ENCODE data around the gene NTF4. TPM values are rescaled to one million over a fixed set of nuclear protein-coding genes. Genes with fewer than 3 reads are reported as not detected.

The NTF4 gene
- total and polyA plus RNA-seq, 2 of the 4 experiments (the other 2 are of a cell fraction) = 0.09 to 0.18 TPM

- no peak overlapping the region for H4K8ac ChIP-seq (ENCODE audit: low read depth in 2 of 2, low read length in 2 of 2)
- no peak overlapping the region for H2AK5ac ChIP-seq (ENCODE audit: low read depth, low read length)
- WGBS, 2 experiments (ENCODE audit: extremely low coverage in 2 of 2, insufficient read length in 1 of 2) = no CpG with 5 or more reads among the region's 4 CpGs
- no peak overlapping the region for H4K91ac ChIP-seq (ENCODE audit: insufficient read depth, low read depth, low read length)
- no peak overlapping the region for H3K14ac ChIP-seq (replicated peaks; ENCODE audit: low read depth, low read length)
- ATAC-seq (ENCODE audit: low read depth) (no peak), DNase-seq (no peak)
- ChIA-PET POLR2A (ENCODE audit: unreplicated experiment) (no interaction called here), CTCF (no interaction called here)
- H3K23ac ChIP-seq (ENCODE audit: low read depth, low read length) = no peak overlapping the region
- in situ Hi-C loops (cut with MboI; ENCODE audit: low sequenced_read_pairs) (no loop called here), dilution Hi-C loops (cut with HindIII; ENCODE audit: low sequenced_read_pairs, unreplicated experiment) (no loop called here), intact Hi-C loops (cut with micrococcal nuclease) (no loop called here)
- H3K18ac ChIP-seq (ENCODE audit: low read depth, low read length) = no peak overlapping the region
- BruUV-seq (replicated peaks) = no TSS peak
- H3K56ac ChIP-seq (ENCODE audit: extremely low read depth, insufficient read depth, low read length) = no peak overlapping the region
- no peak overlapping the region for H3K27ac ChIP-seq (ENCODE audit: insufficient read depth, low read length)
- no peak overlapping the region for H3K9ac ChIP-seq (ENCODE audit: low read depth, low read length)
- TF ChIP-seq FOS (IDR thresholded peaks at IDR 0.05; ENCODE audit: low read depth, low read length) (no peak), RCOR1 (IDR thresholded peaks at IDR 0.05; ENCODE audit: insufficient replicate concordance, low read length) (no peak), NFE2L2 (IDR thresholded peaks at IDR 0.05; ENCODE audit: low read depth, low read length) (no peak), CTCF (conservative IDR thresholded peaks at IDR 0.05; ENCODE audit: low read depth, low read length) (no peak), CHD1 (IDR thresholded peaks at IDR 0.05; ENCODE audit: low read depth, low read length) (no peak), CEBPB (IDR thresholded peaks at IDR 0.05; ENCODE audit: low read depth, low read length) (no peak), RFX5 (IDR thresholded peaks at IDR 0.05; ENCODE audit: low read depth, low read length) (no peak), RAD21 (IDR thresholded peaks at IDR 0.05; ENCODE audit: low read length) (no peak), BHLHE40 (IDR thresholded peaks at IDR 0.05; ENCODE audit: low read depth, low read length) (no peak), MAZ (IDR thresholded peaks at IDR 0.05; ENCODE audit: borderline replicate concordance, low read depth, low read length) (no peak), ELK1 (IDR thresholded peaks at IDR 0.05; ENCODE audit: borderline replicate concordance, low read depth, low read length) (no peak), POLR2A (IDR thresholded peaks at IDR 0.05; ENCODE audit: low read depth, low read length) (no peak), MXI1 (IDR thresholded peaks at IDR 0.05; ENCODE audit: borderline replicate concordance, low read depth, low read length) (no peak), MAFK (IDR thresholded peaks at IDR 0.05; ENCODE audit: low read depth, low read length) (no peak)
- no peak overlapping the region for H2AK9ac ChIP-seq (replicated peaks; ENCODE audit: low read depth, low read length, poor library complexity)
- no peak overlapping the region for H3K4me2 ChIP-seq (ENCODE audit: low read depth, low read length)
- H2BK120ac ChIP-seq (ENCODE audit: low read depth, low read length) = no peak overlapping the region
- H3K9me1 ChIP-seq (ENCODE audit: insufficient read depth, low read length) = 0 out of 2 replicates have a peak, but pooled peaks cover 2% of the 10 kb centered on the region
- H4K20me1 ChIP-seq (ENCODE audit: insufficient read depth, low read length) = peaks cover under 1% of the 10 kb centered on the region; the same call in 1 of the 2 replicates
- H3K4me3 ChIP-seq (ENCODE audit: insufficient read depth, low read depth, low read length) = no peak overlapping the region
- H3K9me3 ChIP-seq (ENCODE audit: control insufficient read depth, insufficient read depth, low read length) = no peaks in the 10 kb centered on the region
- no peak overlapping the region for H2BK20ac ChIP-seq (ENCODE audit: low read depth, low read length)
- H2BK15ac ChIP-seq (ENCODE audit: low read depth, low read length) = no peak overlapping the region
- peaks cover 0 to 1% of the 10 kb centered on the region in 2 experiments; a peak in 1 of 4 replicates for H3K79me1 ChIP-seq (ENCODE audit: low read depth in 1 of 2, low read length in 2 of 2)
- no peaks in the 10 kb centered on the region for H3K36me3 ChIP-seq (ENCODE audit: control insufficient read depth, insufficient read depth, low read length)
- no peak overlapping the region for H3K4ac ChIP-seq (ENCODE audit: low read depth, low read length)
- H2BK5ac ChIP-seq (ENCODE audit: low read depth, low read length, poor library complexity, severe bottlenecking) = no peak overlapping the region
- H2AFZ ChIP-seq (replicated peaks; ENCODE audit: low read length, poor library complexity) = no peak overlapping the region
- H4K5ac ChIP-seq (ENCODE audit: low read depth, low read length) = no peak overlapping the region
- H3K27me3 ChIP-seq (ENCODE audit: control insufficient read depth, insufficient read depth, low read length) = no peaks in the 10 kb centered on the region
- H3K4me1 ChIP-seq (ENCODE audit: control insufficient read depth, insufficient read depth, low read length) = no peaks in the 10 kb centered on the region
Measured at GRCh38 chr19:49080392-49080791, 15.8 kb upstream of the NTF4 start.
